ENCODE data around the gene ETV6.

Gene ETV6

DNA sequence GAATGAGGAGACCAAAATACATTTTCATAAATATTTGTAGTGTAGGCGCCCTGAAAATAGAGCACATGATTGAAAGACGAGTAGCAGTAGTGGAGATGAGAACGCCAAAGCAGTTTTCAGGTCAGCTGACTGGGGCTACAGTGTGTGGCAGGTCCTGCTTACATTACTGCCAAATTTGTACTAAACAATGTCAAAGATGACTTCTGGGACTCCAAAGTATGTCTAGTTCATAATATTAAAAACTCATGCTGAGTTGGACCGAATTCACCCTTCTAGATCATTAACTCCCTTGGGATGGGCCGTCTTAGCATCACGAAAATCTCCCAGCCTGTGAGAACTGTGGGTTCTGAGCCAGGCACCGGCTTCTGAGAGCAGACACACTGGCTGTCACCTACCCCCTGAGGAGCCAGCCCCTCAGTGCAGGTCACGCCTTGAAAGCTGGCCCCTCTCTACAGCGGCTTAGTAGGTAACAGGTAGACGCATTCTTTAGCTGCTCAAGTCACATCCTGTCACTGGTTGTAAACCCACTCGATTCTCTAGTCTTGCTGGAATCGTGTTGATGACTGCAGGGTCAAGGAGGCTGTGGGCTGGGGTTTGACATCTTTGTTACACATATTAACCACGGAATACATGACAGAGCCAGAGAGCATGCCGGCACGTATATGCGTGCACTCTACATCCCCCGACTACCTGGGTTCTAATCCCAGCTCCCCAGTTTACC is 210.4 kb downstream of the ETV6 start:
- Histone ChIP-seq H3K27me3 (ENCODE audit: insufficient read depth, low read length) (no peaks in the 10 kb centered on the region), H3K36me3 (ENCODE audit: insufficient read depth, low read length) (peaks cover 3% of the 10 kb centered on the region; the same call in 1 of the 2 replicates), H2AFZ (ENCODE audit: low read length, unreplicated experiment) (no peak overlapping the region), H3K4me3 (ENCODE audit: low read depth, low read length) (no peak overlapping the region), H3K4me1 (ENCODE audit: control insufficient read depth, insufficient read depth, low read length, unreplicated experiment) (peaks cover 8% of the 10 kb centered on the region), H3K79me2 (ENCODE audit: control insufficient read depth, insufficient read depth, low read length, unreplicated experiment) (no peaks in the 10 kb centered on the region), H3K27ac (ENCODE audit: low read depth, low read length) (no peak overlapping the region)

DNA sequence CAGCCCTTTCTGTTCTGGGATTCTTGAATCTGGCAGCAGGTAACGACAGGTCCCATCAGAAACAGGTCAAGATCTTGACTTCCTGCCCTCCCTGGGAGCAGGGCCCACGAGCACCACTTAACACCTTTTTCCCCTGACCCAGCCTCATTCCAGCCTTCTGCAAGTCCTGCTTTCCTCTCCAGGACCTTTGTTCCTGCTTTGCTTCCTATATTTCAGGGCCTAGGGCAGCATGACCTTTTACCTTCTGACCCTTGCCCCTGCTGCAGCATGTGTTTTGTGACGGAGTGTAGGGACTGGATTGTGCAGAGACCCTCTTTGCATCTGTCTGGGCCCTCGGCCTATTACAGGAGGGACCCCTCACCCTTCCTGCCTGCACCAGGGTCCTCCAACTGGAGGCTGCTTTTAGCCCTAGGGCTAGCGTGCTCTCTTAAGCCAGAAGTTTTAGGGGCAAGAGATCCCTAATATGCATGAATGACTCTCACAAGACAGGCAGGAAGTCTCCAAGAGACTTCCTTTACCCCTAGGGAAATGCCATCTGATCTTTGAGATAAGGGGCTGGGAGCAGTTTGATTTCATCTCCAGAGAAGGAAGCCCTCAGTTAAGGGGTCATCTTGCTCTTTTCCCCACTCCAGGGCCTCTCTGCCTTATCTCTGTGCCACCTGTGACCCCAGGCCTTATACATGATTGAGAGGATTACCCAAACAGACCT is 211.8 kb downstream of the ETV6 start:
- Histone ChIP-seq H3K4me1 (ENCODE audit: control insufficient read depth, insufficient read depth, low read length, unreplicated experiment) (peaks cover 8% of the 10 kb centered on the region), H3K36me3 (ENCODE audit: insufficient read depth, low read length) (peaks cover 7% of the 10 kb centered on the region; the same call in 1 of the 2 replicates), H3K27me3 (ENCODE audit: insufficient read depth, low read length) (no peaks in the 10 kb centered on the region), H3K27ac (ENCODE audit: low read depth, low read length) (no peak overlapping the region), H3K79me2 (ENCODE audit: control insufficient read depth, insufficient read depth, low read length, unreplicated experiment) (no peaks in the 10 kb centered on the region), H3K4me3 (ENCODE audit: low read depth, low read length) (no peak overlapping the region), H2AFZ (ENCODE audit: low read length, unreplicated experiment) (no peak overlapping the region)

DNA sequence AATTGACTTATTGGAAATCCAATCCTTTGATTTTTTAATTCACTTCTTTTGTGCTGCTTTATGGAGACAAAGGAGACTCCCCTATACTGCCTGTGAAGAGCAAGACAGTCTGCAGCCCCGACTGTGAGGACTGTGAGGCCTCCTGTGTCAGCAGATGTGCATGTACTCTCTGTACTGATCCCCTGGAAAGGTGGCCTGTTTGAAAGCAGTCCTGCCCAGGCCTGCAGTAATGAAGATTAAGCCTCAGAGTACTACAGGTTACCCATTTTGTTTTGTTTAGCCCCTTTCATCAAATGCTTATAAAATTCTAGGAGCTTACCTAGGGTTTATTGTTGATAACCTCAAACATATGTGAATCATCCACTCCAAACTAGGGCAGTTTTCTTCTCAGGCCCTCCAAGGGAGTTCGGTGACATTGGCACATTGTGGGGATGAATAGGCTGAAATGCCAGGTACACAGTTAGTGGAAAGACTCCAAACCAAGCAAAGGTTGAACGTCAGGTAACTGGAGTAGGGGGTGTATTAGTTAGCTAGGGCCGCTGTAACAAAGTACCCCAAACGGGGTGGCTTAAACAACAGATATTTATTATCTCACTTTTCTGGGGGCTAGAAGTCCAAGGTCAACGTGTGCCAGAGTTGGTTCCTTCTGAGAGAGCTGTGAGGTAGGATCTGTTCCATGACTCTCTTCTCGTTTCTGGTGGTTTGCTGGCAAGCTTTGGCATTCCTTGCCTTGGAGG is 212.6 kb downstream of the ETV6 start:
- H3K27me3 ChIP-seq (ENCODE audit: insufficient read depth, low read length), result no peaks in the 10 kb centered on the region
- no peaks in the 10 kb centered on the region for H3K79me2 ChIP-seq (ENCODE audit: control insufficient read depth, insufficient read depth, low read length, unreplicated experiment)
- H2AFZ ChIP-seq (ENCODE audit: low read length, unreplicated experiment), result no peak overlapping the region
- peaks cover 8% of the 10 kb centered on the region for H3K4me1 ChIP-seq (ENCODE audit: control insufficient read depth, insufficient read depth, low read length, unreplicated experiment)
- peaks cover 8% of the 10 kb centered on the region; the same call in 1 of the 2 replicates for H3K36me3 ChIP-seq (ENCODE audit: insufficient read depth, low read length)
- no peak overlapping the region for H3K4me3 ChIP-seq (ENCODE audit: low read depth, low read length)
- H3K27ac ChIP-seq (ENCODE audit: low read depth, low read length), result no peak overlapping the region

DNA sequence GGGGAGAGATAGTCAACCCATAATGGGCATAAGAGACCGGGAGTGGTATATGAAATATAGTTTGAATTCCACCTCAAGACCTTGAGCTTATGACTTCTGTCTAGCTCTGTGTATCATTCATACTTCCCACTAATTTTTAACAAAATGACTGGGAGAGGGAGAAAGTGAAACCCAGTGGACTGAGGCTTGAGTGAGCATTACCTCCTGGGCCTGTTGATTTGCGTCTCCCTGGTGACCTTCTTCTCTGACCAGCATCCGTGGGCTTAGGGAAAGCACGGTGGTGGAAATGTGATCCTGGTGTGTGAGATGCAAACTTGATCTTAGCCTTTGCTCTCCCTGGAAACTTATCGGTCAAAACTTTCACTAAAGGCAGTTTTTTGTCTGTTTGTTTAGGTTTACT is 213.3 kb downstream of the ETV6 start:
- H3K4me3 ChIP-seq (ENCODE audit: low read depth, low read length), result no peak overlapping the region
- H3K79me2 ChIP-seq (ENCODE audit: control insufficient read depth, insufficient read depth, low read length, unreplicated experiment), result no peaks in the 10 kb centered on the region
- H3K27ac ChIP-seq (ENCODE audit: low read depth, low read length), result no peak overlapping the region
- H3K4me1 ChIP-seq (ENCODE audit: control insufficient read depth, insufficient read depth, low read length, unreplicated experiment), result peaks cover 8% of the 10 kb centered on the region
- no peaks in the 10 kb centered on the region for H3K27me3 ChIP-seq (ENCODE audit: insufficient read depth, low read length)
- H2AFZ ChIP-seq (ENCODE audit: low read length, unreplicated experiment), result no peak overlapping the region
- peaks cover 8% of the 10 kb centered on the region for H3K36me3 ChIP-seq (ENCODE audit: insufficient read depth, low read length)

DNA sequence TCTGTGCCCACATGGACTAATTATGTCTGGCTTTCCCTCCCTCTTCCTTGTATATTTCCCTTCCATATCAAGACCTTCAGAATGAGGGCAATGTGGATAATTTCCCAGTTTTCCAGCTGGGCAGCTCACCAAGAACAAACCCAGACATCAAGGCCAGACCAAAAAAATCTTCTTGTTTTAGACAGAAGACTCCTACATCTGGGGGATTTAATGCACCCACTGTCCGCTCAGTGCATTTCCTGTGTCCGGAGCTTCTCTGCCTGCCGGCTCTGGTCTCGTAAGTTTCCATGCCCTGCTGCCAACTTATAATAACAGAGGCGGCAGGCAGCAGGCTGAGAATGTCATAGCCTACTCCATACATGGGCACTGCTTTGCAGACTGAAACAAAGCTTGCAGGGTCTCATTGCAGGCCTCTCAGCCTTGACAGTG is 214.0 kb downstream of the ETV6 start:
- Histone ChIP-seq H3K27me3 (ENCODE audit: insufficient read depth, low read length) (no peaks in the 10 kb centered on the region), H2AFZ (ENCODE audit: low read length, unreplicated experiment) (peak overlapping the region; percentile 31), H3K27ac (ENCODE audit: low read depth, low read length) (peak overlapping the region; percentile 5; the same call in 1 of the 2 replicates), H3K4me3 (ENCODE audit: low read depth, low read length) (no peak overlapping the region), H3K36me3 (ENCODE audit: insufficient read depth, low read length) (peaks cover 8% of the 10 kb centered on the region), H3K79me2 (ENCODE audit: control insufficient read depth, insufficient read depth, low read length, unreplicated experiment) (no peaks in the 10 kb centered on the region), H3K4me1 (ENCODE audit: control insufficient read depth, insufficient read depth, low read length, unreplicated experiment) (peaks cover 8% of the 10 kb centered on the region)

DNA sequence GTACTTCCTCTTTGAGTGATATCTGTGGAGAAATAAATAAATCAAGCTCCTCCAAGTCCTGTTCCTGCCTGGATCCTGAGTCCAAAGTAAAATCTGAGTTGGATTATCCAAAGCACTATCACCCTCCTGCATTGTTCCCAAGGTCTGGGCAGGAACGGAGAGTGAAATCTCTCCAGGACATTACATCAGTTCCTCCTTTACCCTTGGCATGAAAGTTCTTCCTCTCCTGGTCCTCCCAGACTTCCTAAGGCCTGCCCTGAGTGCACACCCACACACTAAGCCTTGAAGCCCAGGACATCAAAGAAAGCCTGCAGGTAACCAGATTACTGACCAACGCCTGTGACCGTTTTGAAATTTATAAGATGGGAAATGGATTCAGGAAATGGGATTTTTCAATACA is 214.5 kb downstream of the ETV6 start:
- Histone ChIP-seq H3K27me3 (ENCODE audit: insufficient read depth, low read length) (no peaks in the 10 kb centered on the region), H3K36me3 (ENCODE audit: insufficient read depth, low read length) (peaks cover 8% of the 10 kb centered on the region), H3K27ac (ENCODE audit: low read depth, low read length) (no peak overlapping the region), H3K4me3 (ENCODE audit: low read depth, low read length) (no peak overlapping the region), H3K79me2 (ENCODE audit: control insufficient read depth, insufficient read depth, low read length, unreplicated experiment) (no peaks in the 10 kb centered on the region), H2AFZ (ENCODE audit: low read length, unreplicated experiment) (no peak overlapping the region), H3K4me1 (ENCODE audit: control insufficient read depth, insufficient read depth, low read length, unreplicated experiment) (peaks cover 8% of the 10 kb centered on the region)

DNA sequence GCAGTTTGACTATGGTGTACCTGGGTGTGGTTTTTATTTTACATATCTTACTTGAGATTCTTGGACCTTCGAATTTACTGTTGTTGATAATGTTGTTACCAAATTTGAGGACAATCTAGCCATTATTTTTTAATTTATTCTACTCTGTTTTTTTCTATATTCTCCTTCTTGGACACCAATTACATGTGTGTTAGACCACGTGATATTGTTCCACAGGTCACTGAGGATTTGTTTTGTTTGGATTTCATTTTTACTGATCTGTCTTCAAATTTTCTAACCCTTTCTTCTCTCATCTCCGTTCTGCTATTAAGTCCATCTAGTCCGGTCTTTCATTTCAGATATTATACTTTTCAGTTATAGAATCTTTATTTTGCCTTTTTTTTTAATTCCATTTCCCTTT is 216.3 kb downstream of the ETV6 start:
- no peak overlapping the region for H3K4me3 ChIP-seq (ENCODE audit: low read depth, low read length)
- H3K4me1 ChIP-seq (ENCODE audit: control insufficient read depth, insufficient read depth, low read length, unreplicated experiment), result peaks cover 8% of the 10 kb centered on the region
- no peaks in the 10 kb centered on the region for H3K79me2 ChIP-seq (ENCODE audit: control insufficient read depth, insufficient read depth, low read length, unreplicated experiment)
- no peaks in the 10 kb centered on the region for H3K27me3 ChIP-seq (ENCODE audit: insufficient read depth, low read length)
- H3K27ac ChIP-seq (ENCODE audit: low read depth, low read length), result no peak overlapping the region
- peaks cover 8% of the 10 kb centered on the region for H3K36me3 ChIP-seq (ENCODE audit: insufficient read depth, low read length)
- H2AFZ ChIP-seq (ENCODE audit: low read length, unreplicated experiment), result no peak overlapping the region

DNA sequence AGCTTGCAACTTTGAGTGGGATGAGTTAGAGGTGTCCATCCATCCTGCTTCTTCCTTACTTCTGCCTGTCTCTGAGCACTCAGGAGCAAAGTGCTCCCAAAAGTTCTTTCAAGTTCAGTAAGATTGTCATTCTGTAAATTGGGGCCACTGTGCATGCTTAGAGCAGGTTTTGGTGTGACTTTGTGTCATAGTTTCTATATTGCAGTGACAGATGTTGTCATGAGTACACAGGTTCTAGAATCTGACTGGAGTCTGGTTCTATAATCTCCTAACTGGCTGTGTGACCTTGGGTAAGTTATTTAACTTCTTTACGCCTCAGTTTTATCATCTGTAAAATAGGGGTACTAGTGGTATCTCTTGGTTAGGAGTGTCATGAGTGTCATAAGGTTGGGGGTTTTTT is 218.6 kb downstream of the ETV6 start:
- Histone ChIP-seq H2AFZ (ENCODE audit: low read length, unreplicated experiment) (no peak overlapping the region), H3K4me3 (ENCODE audit: low read depth, low read length) (no peak overlapping the region), H3K27me3 (ENCODE audit: insufficient read depth, low read length) (no peaks in the 10 kb centered on the region), H3K4me1 (ENCODE audit: control insufficient read depth, insufficient read depth, low read length, unreplicated experiment) (peaks cover 8% of the 10 kb centered on the region), H3K79me2 (ENCODE audit: control insufficient read depth, insufficient read depth, low read length, unreplicated experiment) (no peaks in the 10 kb centered on the region), H3K27ac (ENCODE audit: low read depth, low read length) (no peak overlapping the region), H3K36me3 (ENCODE audit: insufficient read depth, low read length) (peaks cover 5% of the 10 kb centered on the region; the same call in 1 of the 2 replicates)

DNA sequence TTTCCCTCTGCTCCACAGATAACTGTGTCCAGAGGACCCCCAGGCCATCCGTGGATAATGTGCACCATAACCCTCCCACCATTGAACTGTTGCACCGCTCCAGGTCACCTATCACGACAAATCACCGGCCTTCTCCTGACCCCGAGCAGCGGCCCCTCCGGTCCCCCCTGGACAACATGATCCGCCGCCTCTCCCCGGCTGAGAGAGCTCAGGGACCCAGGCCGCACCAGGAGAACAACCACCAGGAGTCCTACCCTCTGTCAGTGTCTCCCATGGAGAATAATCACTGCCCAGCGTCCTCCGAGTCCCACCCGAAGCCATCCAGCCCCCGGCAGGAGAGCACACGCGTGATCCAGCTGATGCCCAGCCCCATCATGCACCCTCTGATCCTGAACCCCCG is 219.9 kb downstream of the ETV6 start:
- peaks cover 5% of the 10 kb centered on the region; the same call in 1 of the 2 replicates for H3K36me3 ChIP-seq (ENCODE audit: insufficient read depth, low read length)
- H3K4me3 ChIP-seq (ENCODE audit: low read depth, low read length), result no peak overlapping the region
- no peak overlapping the region for H2AFZ ChIP-seq (ENCODE audit: low read length, unreplicated experiment)
- no peaks in the 10 kb centered on the region for H3K4me1 ChIP-seq (ENCODE audit: control insufficient read depth, insufficient read depth, low read length, unreplicated experiment)
- H3K79me2 ChIP-seq (ENCODE audit: control insufficient read depth, insufficient read depth, low read length, unreplicated experiment), result no peaks in the 10 kb centered on the region
- H3K27me3 ChIP-seq (ENCODE audit: insufficient read depth, low read length), result no peaks in the 10 kb centered on the region
- H3K27ac ChIP-seq (ENCODE audit: low read depth, low read length), result no peak overlapping the region

DNA sequence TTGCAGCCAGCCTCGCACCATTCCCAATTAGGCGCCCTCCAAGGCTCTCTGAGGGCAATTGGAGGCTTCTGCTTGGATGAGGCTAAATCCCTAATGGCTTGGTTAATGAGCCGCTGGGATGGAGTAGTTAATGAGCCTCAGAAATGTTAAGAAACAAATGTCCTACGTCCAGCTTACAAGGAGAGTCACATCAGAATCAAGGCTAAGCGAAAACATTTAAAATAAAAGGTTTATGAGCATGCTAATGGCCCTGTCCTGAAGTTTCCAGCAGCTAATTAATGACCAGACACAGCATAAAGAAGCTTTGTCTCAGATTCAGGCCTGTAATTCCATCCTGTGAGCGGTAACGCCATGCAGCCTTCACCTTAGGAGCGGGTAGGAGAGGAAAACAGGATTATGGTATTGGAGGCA is 220.6 kb downstream of the ETV6 start:
- Histone ChIP-seq H2AFZ (ENCODE audit: low read length, unreplicated experiment) (no peak overlapping the region), H3K4me3 (ENCODE audit: low read depth, low read length) (no peak overlapping the region), H3K27ac (ENCODE audit: low read depth, low read length) (no peak overlapping the region), H3K4me1 (ENCODE audit: control insufficient read depth, insufficient read depth, low read length, unreplicated experiment) (no peaks in the 10 kb centered on the region), H3K36me3 (ENCODE audit: insufficient read depth, low read length) (peaks cover 5% of the 10 kb centered on the region; the same call in 1 of the 2 replicates), H3K79me2 (ENCODE audit: control insufficient read depth, insufficient read depth, low read length, unreplicated experiment) (no peaks in the 10 kb centered on the region), H3K27me3 (ENCODE audit: insufficient read depth, low read length) (no peaks in the 10 kb centered on the region)

All from ACC112 (cell line).